Panc1 (cell line): ENCODE results near the gene NPHP1. TPM values are rescaled to one million over a fixed set of nuclear protein-coding genes. Genes with fewer than 3 reads are reported as not detected.

Source experiments
- ATAC-seq: fragments of 200-7000 bp; cut with Tn5 transposase; 2 replicates; pipeline ENCODE4 v1.9.1; 2020; ENCODE audit warnings: mild to moderate bottlenecking, moderate library complexity
- BruUV-seq: library from RNA; stranded (reverse); fragments of 400-500 nt; replicated peaks from 2 replicates; lab custom pipeline; 2021; lab: Mats Ljungman, UMichigan
- CTCF ChIA-PET: fragments of 300-600 bp; sonication (Branson Sonifier 250); formaldehyde crosslinking; loops from one replicate; lab custom pipeline; 2022; ENCODE audit warnings: antibody characterized with exemption; lab: Charles Lee
- POLR2A ChIA-PET: fragments of 300-600 bp; sonication (Branson Sonifier 250); formaldehyde crosslinking; loops from one replicate; lab custom pipeline; 2022; ENCODE audit warnings: antibody characterized with exemption; lab: Charles Lee
- DNase-seq: peaks from one replicate; pipeline ENCODE4 v3.0.0-alpha.2; 2010; ENCODE audit warnings: low read depth, low spot score
- H3K27ac ChIP-seq: 2 replicates; pipeline ENCODE4 v1.5.1; 2011; ENCODE audit warnings: mild to moderate bottlenecking, low read length, inconsistent platforms
- H3K27me3 ChIP-seq: fragments of 200-500 bp; sonication (Bioruptor generic); 2 replicates; pipeline ENCODE4 v1.6.0; 2014; ENCODE audit warnings: low read length, inconsistent platforms; ENCODE audit not compliant: control insufficient read depth, insufficient read depth
- H3K36me3 ChIP-seq: fragments of 200-500 bp; sonication (Bioruptor generic); 2 replicates; pipeline ENCODE4 v1.5.1; 2014; ENCODE audit warnings: inconsistent platforms, mild to moderate bottlenecking, low read length, moderate library complexity; ENCODE audit not compliant: control insufficient read depth, insufficient read depth
- H3K4me1 ChIP-seq: 2 replicates; pipeline ENCODE4 v1.5.1; 2011; ENCODE audit warnings: inconsistent platforms, mild to moderate bottlenecking, low read length, moderate library complexity; ENCODE audit not compliant: control insufficient read depth, insufficient read depth
- H3K4me3 ChIP-seq, 2 experiments: 2 replicates each; pipeline ENCODE4 v1.5.1; 2011 to 2012; ENCODE audit warnings: low read depth in 2 of 2, low read length in 2 of 2, mild to moderate bottlenecking in 2 of 2, inconsistent platforms in 1 of 2, moderate library complexity in 1 of 2
- H3K9me3 ChIP-seq: fragments of 200-500 bp; sonication (Bioruptor generic); 2 replicates; pipeline ENCODE4 v1.5.1; 2014; ENCODE audit warnings: low read depth, mild to moderate bottlenecking, inconsistent platforms, low read length, moderate library complexity; ENCODE audit not compliant: control insufficient read depth, insufficient read depth
- POLR2AphosphoS5 ChIP-seq: IDR thresholded peaks from 2 replicates; pipeline ENCODE4 v1.6.1; 2012; ENCODE audit warnings: mild to moderate bottlenecking, low read depth, low read length, moderate library complexity
- SIN3A ChIP-seq: IDR thresholded peaks from 2 replicates; pipeline ENCODE4 v1.6.1; 2012; ENCODE audit warnings: low read depth, mild to moderate bottlenecking, low read length, moderate library complexity, borderline replicate concordance; ENCODE audit not compliant: insufficient read depth
- TCF7L2 ChIP-seq: IDR thresholded peaks from 2 replicates; pipeline ENCODE4 v1.6.1; 2011; ENCODE audit warnings: mild to moderate bottlenecking, low read depth, low read length, inconsistent platforms
- in situ Hi-C: cut with HindIII; loops from 2 replicates; pipeline ENCODE4 v1.10.0; 2016; ENCODE audit warnings: low sequenced_read_pairs, low pct_unique_long_range_greater_than_20kb
- intact Hi-C: fragments of 100-400 bp; cut with micrococcal nuclease; formaldehyde crosslinking; loops from one replicate; pipeline ENCODE4 v1.10.0; 2022; ENCODE audit not compliant: unreplicated experiment
- total RNA-seq: library from RNA; stranded (reverse); gene quantifications from one replicate; pipeline ENCODE4 v1.2.1, GENCODE V29; 2021; ENCODE audit not compliant: unreplicated experiment
- TF ChIP-seq, protein P1 (sequence below): fragments of 450-650 bp; IDR thresholded peaks from 2 replicates; pipeline ENCODE4 v1.5.1; 2017; ENCODE audit warnings: mild to moderate bottlenecking
- TF ChIP-seq, protein P2 (sequence below), 2 experiments: IDR thresholded peaks; 2 replicates each; pipeline ENCODE4 v1.6.1; 2011 to 2012; ENCODE audit warnings: low read depth in 2 of 2, control low read depth in 1 of 2, low read length in 1 of 2, mild to moderate bottlenecking in 1 of 2, moderate library complexity in 1 of 2; ENCODE audit not compliant: insufficient read depth in 1 of 2

Gene NPHP1
- total RNA-seq, 1 experiment from 2014 or later, result 7.2 TPM

DNA sequence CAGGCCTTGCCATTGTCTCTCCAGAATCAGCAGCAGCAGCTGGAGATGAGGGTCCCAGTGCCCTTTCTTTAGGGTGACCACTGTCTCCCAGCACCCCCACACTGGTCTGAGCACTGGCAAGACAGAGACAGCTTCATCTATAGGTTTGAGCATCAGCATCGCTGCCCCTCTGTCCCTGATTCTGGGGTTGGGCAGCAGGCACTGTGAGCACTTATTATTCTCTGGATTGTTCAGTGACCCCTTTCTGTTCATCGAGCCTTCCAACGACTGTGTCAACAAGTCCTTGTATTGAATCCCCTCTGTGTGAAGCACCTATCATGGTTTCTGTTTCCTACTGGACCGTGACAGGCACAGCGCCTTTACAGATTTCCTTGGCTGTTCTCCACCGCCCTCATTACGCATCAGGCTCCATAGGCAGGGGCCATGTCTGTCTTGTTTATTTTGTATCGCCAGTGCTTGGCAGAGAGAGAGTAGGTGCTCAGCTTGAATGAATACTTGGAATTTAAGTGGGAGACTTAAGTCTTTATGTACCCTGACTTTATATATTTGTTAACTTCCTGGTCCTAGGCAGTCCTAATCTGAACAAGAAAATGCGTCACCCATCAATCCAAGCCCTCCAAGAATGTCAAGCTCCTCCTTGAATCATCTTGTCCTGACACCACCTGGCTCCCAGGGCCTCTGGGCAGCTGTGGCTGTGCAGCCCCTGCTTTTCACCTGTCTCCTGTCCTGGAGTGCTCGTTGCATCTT, 100.6 kb downstream of the NPHP1 start:
- no peak for DNase-seq
- intact Hi-C loops, result no loop called here
- ChIA-PET POLR2A (no interaction called here), CTCF (no interaction called here)
- Histone ChIP-seq H3K27me3 (no peaks in the 10 kb centered on the region), H3K36me3 (peaks cover 4% of the 10 kb centered on the region; the same call in 1 of the 2 replicates), H3K4me1 (peaks cover 91% of the 10 kb centered on the region), H3K9me3 (no peaks in the 10 kb centered on the region), H3K4me3 (no peak overlapping the region), H3K27ac (peak overlapping the region; percentile 94)
- in situ Hi-C loops, result no loop called here
- ATAC-seq, result no peak
- TF ChIP-seq POLR2AphosphoS5 (no peak), TCF7L2 (no peak), SIN3A (no peak)
- TF ChIP-seq, protein P1, sequence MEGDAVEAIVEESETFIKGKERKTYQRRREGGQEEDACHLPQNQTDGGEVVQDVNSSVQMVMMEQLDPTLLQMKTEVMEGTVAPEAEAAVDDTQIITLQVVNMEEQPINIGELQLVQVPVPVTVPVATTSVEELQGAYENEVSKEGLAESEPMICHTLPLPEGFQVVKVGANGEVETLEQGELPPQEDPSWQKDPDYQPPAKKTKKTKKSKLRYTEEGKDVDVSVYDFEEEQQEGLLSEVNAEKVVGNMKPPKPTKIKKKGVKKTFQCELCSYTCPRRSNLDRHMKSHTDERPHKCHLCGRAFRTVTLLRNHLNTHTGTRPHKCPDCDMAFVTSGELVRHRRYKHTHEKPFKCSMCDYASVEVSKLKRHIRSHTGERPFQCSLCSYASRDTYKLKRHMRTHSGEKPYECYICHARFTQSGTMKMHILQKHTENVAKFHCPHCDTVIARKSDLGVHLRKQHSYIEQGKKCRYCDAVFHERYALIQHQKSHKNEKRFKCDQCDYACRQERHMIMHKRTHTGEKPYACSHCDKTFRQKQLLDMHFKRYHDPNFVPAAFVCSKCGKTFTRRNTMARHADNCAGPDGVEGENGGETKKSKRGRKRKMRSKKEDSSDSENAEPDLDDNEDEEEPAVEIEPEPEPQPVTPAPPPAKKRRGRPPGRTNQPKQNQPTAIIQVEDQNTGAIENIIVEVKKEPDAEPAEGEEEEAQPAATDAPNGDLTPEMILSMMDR, result no peak
- TF ChIP-seq, protein P2, sequence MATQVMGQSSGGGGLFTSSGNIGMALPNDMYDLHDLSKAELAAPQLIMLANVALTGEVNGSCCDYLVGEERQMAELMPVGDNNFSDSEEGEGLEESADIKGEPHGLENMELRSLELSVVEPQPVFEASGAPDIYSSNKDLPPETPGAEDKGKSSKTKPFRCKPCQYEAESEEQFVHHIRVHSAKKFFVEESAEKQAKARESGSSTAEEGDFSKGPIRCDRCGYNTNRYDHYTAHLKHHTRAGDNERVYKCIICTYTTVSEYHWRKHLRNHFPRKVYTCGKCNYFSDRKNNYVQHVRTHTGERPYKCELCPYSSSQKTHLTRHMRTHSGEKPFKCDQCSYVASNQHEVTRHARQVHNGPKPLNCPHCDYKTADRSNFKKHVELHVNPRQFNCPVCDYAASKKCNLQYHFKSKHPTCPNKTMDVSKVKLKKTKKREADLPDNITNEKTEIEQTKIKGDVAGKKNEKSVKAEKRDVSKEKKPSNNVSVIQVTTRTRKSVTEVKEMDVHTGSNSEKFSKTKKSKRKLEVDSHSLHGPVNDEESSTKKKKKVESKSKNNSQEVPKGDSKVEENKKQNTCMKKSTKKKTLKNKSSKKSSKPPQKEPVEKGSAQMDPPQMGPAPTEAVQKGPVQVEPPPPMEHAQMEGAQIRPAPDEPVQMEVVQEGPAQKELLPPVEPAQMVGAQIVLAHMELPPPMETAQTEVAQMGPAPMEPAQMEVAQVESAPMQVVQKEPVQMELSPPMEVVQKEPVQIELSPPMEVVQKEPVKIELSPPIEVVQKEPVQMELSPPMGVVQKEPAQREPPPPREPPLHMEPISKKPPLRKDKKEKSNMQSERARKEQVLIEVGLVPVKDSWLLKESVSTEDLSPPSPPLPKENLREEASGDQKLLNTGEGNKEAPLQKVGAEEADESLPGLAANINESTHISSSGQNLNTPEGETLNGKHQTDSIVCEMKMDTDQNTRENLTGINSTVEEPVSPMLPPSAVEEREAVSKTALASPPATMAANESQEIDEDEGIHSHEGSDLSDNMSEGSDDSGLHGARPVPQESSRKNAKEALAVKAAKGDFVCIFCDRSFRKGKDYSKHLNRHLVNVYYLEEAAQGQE (IDR thresholded peaks at IDR 0.05; ENCODE audit: insufficient read depth in 1 of 2, low read depth in 2 of 2, low read length in 1 of 2), result no peak
- BruUV-seq, result no TSS peak

DNA sequence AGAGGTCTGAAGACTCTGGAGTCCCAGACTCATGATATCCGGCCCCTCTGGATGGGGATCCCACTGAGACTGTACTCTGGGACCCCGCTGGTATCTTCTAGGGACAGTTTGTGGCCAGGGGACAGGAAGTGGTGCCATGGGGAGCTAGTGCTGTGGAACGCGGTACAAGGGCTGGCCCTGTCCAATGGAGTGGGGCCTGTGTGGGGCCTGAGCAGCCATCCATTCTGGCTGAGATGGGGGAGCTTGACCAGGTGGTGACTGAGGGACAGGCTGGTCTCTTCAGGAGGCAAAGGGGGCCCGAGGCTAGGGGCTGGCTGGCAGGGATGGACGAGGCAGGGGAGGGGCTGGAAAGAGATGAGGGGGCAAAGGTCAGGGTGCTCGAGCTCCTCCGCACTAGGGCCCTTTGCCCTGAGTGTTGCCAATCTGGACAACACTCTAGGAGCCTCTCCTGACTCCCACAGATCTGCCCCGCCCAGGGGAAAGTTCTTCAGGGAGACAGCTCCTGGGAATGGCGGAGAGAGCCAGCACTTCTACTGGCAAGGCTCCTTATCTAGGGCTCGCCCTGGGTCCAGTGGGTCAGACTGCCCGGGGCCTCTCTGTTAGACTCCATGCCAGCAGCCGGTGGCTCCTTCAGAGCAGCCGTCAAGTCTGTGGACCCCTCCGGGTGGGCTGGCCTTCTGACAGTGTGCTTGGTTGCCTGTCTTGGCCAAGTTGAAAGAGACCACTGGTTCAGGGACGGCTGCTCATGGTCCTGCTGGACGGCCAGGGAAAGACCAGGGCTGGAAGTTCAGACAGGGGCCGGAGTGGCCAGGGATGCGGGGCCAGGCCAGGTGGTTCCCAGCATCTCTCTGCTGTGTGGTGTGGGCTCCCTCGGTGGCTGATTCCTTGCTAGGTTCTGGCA, 101.5 kb downstream of the NPHP1 start:
- DNase-seq (no peak), ATAC-seq (no peak)
- CTCF ChIA-PET, result no interaction called here
- BruUV-seq, result no TSS peak
- POLR2A ChIA-PET, result no interaction called here
- peaks cover 83% of the 10 kb centered on the region for H3K4me1 ChIP-seq
- peak overlapping the region; percentile 94 for H3K27ac ChIP-seq
- no peak overlapping the region for H3K4me3 ChIP-seq
- TF ChIP-seq, protein P1, result no peak
- TF ChIP-seq POLR2AphosphoS5, result 0 out of 2 replicates have a peak, but pooled peaks have one; percentile 23
- no peaks in the 10 kb centered on the region for H3K9me3 ChIP-seq
- in situ Hi-C loops, result no loop called here
- no peaks in the 10 kb centered on the region for H3K27me3 ChIP-seq
- intact Hi-C loops, result no loop called here
- peaks cover 4% of the 10 kb centered on the region; the same call in 1 of the 2 replicates for H3K36me3 ChIP-seq
